ENCODE results near the gene CFAP73. TPM values are rescaled to one million over a fixed set of nuclear protein-coding genes. Genes with fewer than 3 reads are reported as not detected.

The CFAP73 gene
- total and polyA plus RNA-seq, 2 experiments from 2014 or later: 0.50 to 0.59 TPM

DNA sequence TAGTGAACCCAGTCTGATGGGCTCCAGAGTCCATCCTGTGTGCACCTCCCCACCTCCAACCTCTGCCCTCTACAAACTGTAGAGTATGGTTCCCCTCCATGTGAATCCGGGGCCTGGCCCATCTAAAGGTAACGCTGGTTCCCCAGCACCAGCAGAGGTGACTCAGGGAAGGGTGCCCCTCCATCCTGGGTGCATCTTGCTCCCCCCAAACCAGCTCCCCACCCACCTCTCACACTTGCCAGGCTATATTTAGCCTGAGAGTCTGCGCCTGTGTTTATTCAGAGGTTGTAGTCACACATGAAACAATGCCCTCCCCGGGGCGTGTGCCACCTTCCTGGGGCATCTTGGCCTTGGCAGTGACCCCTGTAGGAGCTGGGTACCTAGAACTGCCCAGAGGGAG is 40.2 kb upstream of the CFAP73 start (continued):
- TF ChIP-seq, protein P1, sequence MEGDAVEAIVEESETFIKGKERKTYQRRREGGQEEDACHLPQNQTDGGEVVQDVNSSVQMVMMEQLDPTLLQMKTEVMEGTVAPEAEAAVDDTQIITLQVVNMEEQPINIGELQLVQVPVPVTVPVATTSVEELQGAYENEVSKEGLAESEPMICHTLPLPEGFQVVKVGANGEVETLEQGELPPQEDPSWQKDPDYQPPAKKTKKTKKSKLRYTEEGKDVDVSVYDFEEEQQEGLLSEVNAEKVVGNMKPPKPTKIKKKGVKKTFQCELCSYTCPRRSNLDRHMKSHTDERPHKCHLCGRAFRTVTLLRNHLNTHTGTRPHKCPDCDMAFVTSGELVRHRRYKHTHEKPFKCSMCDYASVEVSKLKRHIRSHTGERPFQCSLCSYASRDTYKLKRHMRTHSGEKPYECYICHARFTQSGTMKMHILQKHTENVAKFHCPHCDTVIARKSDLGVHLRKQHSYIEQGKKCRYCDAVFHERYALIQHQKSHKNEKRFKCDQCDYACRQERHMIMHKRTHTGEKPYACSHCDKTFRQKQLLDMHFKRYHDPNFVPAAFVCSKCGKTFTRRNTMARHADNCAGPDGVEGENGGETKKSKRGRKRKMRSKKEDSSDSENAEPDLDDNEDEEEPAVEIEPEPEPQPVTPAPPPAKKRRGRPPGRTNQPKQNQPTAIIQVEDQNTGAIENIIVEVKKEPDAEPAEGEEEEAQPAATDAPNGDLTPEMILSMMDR (conservative IDR thresholded peaks at IDR 0.05; ENCODE audit: low read depth in 2 of 2): no peak
- no peak for TF ChIP-seq ZNF114 (CRISPR knock-in tag; IDR thresholded peaks at IDR 0.05)
- TF ChIP-seq, protein P2, sequence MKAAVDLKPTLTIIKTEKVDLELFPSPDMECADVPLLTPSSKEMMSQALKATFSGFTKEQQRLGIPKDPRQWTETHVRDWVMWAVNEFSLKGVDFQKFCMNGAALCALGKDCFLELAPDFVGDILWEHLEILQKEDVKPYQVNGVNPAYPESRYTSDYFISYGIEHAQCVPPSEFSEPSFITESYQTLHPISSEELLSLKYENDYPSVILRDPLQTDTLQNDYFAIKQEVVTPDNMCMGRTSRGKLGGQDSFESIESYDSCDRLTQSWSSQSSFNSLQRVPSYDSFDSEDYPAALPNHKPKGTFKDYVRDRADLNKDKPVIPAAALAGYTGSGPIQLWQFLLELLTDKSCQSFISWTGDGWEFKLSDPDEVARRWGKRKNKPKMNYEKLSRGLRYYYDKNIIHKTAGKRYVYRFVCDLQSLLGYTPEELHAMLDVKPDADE (IDR thresholded peaks at IDR 0.05): no peak
- no peak for TF ChIP-seq CREB1 (CRISPR knock-in tag; IDR thresholded peaks at IDR 0.05; ENCODE audit: low read depth)
- TF ChIP-seq STAT1 (IDR thresholded peaks at IDR 0.05; ENCODE audit: unreplicated experiment): no peak
- TF ChIP-seq EZH2 (IDR thresholded peaks at IDR 0.05; ENCODE audit: low read depth, unreplicated experiment): no peak
- TF ChIP-seq, protein P3, sequence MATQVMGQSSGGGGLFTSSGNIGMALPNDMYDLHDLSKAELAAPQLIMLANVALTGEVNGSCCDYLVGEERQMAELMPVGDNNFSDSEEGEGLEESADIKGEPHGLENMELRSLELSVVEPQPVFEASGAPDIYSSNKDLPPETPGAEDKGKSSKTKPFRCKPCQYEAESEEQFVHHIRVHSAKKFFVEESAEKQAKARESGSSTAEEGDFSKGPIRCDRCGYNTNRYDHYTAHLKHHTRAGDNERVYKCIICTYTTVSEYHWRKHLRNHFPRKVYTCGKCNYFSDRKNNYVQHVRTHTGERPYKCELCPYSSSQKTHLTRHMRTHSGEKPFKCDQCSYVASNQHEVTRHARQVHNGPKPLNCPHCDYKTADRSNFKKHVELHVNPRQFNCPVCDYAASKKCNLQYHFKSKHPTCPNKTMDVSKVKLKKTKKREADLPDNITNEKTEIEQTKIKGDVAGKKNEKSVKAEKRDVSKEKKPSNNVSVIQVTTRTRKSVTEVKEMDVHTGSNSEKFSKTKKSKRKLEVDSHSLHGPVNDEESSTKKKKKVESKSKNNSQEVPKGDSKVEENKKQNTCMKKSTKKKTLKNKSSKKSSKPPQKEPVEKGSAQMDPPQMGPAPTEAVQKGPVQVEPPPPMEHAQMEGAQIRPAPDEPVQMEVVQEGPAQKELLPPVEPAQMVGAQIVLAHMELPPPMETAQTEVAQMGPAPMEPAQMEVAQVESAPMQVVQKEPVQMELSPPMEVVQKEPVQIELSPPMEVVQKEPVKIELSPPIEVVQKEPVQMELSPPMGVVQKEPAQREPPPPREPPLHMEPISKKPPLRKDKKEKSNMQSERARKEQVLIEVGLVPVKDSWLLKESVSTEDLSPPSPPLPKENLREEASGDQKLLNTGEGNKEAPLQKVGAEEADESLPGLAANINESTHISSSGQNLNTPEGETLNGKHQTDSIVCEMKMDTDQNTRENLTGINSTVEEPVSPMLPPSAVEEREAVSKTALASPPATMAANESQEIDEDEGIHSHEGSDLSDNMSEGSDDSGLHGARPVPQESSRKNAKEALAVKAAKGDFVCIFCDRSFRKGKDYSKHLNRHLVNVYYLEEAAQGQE (IDR thresholded peaks at IDR 0.05; ENCODE audit: unreplicated experiment): no peak
- no peak for TF ChIP-seq POLR2AphosphoS5 (IDR thresholded peaks at IDR 0.05; ENCODE audit: low read depth)
- no peak for TF ChIP-seq NANOG (IDR thresholded peaks at IDR 0.05; ENCODE audit: borderline replicate concordance)

DNA sequence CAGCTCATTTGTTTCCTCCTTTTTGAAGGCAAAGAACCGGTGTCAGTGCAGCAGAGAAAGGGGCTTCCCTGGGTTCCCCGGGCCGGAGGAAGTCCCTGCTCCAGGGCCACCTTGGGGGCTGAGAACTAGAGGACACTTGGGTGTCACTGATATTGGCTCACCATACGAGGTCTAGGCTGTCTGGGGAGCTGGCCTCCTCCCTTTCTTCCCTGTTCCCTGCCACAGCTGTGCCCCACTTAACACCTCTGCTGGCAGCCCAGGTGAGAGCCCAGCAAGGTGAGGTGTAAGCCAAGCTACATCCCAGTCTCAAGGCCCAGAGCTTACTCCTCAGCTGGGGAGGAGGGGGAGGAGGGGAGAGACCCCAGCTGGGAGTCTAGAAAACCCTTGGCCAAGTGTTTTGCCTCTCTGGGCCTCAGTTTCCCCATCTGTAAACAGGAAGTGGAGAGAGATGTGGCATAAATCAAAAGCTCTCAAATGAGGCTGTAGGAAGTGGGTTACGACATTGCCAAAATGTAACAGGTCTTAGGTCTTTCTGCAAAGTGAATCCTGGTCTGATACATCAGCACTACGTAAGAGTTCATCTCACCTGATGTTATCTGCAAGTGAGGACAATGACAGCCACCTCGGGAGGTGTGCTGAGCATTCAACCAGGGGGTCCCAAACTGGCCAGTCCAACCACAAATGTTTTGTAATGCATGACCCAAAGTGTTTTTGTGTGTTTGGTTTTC is 39.5 kb upstream of the CFAP73 start:
- Histone ChIP-seq H3K36me3 (ENCODE audit: insufficient read depth) (no peaks in the 10 kb centered on the region), H3K27me3 (ENCODE audit: insufficient read depth) (no peaks in the 10 kb centered on the region), H2AFZ (no peak overlapping the region), H3K79me2 (replicated peaks; ENCODE audit: insufficient read depth) (no peaks in the 10 kb centered on the region), H4K20me1 (replicated peaks; ENCODE audit: insufficient read depth) (no peaks in the 10 kb centered on the region), H3K4me2 (no peak overlapping the region), H3F3A (replicated peaks; ENCODE audit: low read depth) (no peaks in the 10 kb centered on the region), H3K9me2 (ENCODE audit: insufficient read depth) (no peaks in the 10 kb centered on the region), H3K4me3 (no peak overlapping the region), H3K27ac (ENCODE audit: low read depth) (no peak overlapping the region), H3K4me1 (ENCODE audit: insufficient read depth) (no peaks in the 10 kb centered on the region)
- peaks cover 6% of the 10 kb centered on the region; the same call in 2 of the 3 replicates for H3K4me1 Mint-ChIP-seq
- DNase-seq (ENCODE audit: low spot score) (no peak), ATAC-seq (no peak)
- no peak overlapping the region for H3K4me3 Mint-ChIP-seq
- no peak overlapping the region for H3K27ac Mint-ChIP-seq
- peaks cover 8% of the 10 kb centered on the region for H3K27me3 Mint-ChIP-seq (ENCODE audit: insufficient read depth, low read depth, poor library complexity)
- no peaks in the 10 kb centered on the region; the same call in 2 of the 3 replicates for H3K9me3 Mint-ChIP-seq
- H3K36me3 Mint-ChIP-seq (ENCODE audit: low read depth): peaks cover 3% of the 10 kb centered on the region; the same call in 1 of the 3 replicates
- TF ChIP-seq, protein P1 (conservative IDR thresholded peaks at IDR 0.05; ENCODE audit: low read depth in 2 of 2): no peak
